Vagina (tissue), 2 donors: ENCODE results near the gene ADAMTS15.

ENCODE experiments used
- POLR2A ChIP-seq, 2 donors: fragments of 450-650 bp; IDR thresholded peaks; one replicate each; pipeline ENCODE4 v1.6.1; 2017; ENCODE audit warnings: antibody characterized with exemption in 2 of 2, mild to moderate bottlenecking in 2 of 2, moderate library complexity in 2 of 2
- POLR2AphosphoS5 ChIP-seq, 2 donors: sonication (generic); formaldehyde crosslinking; IDR thresholded peaks; one replicate each; pipeline ENCODE4 v1.9.0; 2017; ENCODE audit warnings: antibody characterized with exemption in 2 of 2, mild to moderate bottlenecking in 2 of 2, low read depth in 1 of 2; ENCODE audit not compliant: insufficient read depth in 1 of 2
- TF ChIP-seq, protein P1 (sequence below), 3 experiments: fragments of 450-650 bp in 2 of 3; fragments of 200-600 bp in 1 of 3; sonication (generic) in 1 of 3; IDR thresholded peaks; one replicate each; pipeline ENCODE4 v1.5.1; 2017 to 2019; ENCODE audit warnings: antibody characterized with exemption in 3 of 3, mild to moderate bottlenecking in 2 of 3, moderate library complexity in 2 of 3

DNA sequence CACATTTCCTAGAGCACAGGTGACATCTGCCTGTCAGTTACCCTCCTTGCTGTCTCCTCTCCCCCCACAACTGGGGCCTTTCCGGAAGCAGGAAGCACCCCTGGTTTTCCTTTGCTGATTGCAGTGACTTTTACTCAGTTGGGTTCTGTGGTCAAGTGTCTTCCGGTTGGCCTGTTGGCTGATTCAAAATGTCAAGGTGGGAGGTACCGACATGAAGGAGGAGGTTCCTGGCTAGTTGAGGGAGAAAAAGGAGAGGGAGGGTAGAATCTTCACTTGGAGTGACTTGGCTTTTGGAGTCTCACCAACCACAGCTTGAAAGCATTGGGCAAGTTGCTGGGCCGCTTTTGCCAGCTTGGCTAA lies 9.3 kb upstream of the ADAMTS15 start:
- TF ChIP-seq, protein P1, sequence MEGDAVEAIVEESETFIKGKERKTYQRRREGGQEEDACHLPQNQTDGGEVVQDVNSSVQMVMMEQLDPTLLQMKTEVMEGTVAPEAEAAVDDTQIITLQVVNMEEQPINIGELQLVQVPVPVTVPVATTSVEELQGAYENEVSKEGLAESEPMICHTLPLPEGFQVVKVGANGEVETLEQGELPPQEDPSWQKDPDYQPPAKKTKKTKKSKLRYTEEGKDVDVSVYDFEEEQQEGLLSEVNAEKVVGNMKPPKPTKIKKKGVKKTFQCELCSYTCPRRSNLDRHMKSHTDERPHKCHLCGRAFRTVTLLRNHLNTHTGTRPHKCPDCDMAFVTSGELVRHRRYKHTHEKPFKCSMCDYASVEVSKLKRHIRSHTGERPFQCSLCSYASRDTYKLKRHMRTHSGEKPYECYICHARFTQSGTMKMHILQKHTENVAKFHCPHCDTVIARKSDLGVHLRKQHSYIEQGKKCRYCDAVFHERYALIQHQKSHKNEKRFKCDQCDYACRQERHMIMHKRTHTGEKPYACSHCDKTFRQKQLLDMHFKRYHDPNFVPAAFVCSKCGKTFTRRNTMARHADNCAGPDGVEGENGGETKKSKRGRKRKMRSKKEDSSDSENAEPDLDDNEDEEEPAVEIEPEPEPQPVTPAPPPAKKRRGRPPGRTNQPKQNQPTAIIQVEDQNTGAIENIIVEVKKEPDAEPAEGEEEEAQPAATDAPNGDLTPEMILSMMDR (IDR thresholded peaks at IDR 0.05) = no peak
- TF ChIP-seq POLR2A (IDR thresholded peaks at IDR 0.05) = no peak
- no peak for TF ChIP-seq POLR2AphosphoS5 (IDR thresholded peaks at IDR 0.05; ENCODE audit: insufficient read depth in 1 of 2, low read depth in 1 of 2)
